Amniotic epithelial cell (primary cell): Measurements from ENCODE around the gene PRKAB1.
"Not testable (repeated sequence)": the region's sequence is repeated elsewhere in the genome, so short reads cannot be mapped to it uniquely, and the experiment has no call there.

Source experiments
- DNase-seq: peaks from one replicate; pipeline ENCODE4 v3.0.0-alpha.2; 2010; ENCODE audit warnings: low read depth

The PRKAB1 gene

GRCh38 chr12:119684711-119685369 lies 16.9 kb downstream of the PRKAB1 start:
- no peak for DNase-seq

GRCh38 chr12:119685375-119685774 lies 17.4 kb downstream of the PRKAB1 start:
- no peak for DNase-seq

GRCh38 chr12:119686355-119686754 lies 18.4 kb downstream of the PRKAB1 start:
- no peak for DNase-seq

GRCh38 chr12:119686776-119687175 lies 18.8 kb downstream of the PRKAB1 start:
- no peak for DNase-seq

GRCh38 chr12:119687406-119687805 lies 19.5 kb downstream of the PRKAB1 start:
- no peak for DNase-seq

- no peak for DNase-seq
Measured at GRCh38 chr12:119687879-119688278, 19.9 kb downstream of the PRKAB1 start.

- no peak for DNase-seq
Measured at GRCh38 chr12:119689935-119690500, 22.1 kb downstream of the PRKAB1 start.

- DNase-seq = no peak
Measured at GRCh38 chr12:119691202-119691810, 23.4 kb downstream of the PRKAB1 start.

- DNase-seq = no peak
Measured at GRCh38 chr12:119692410-119692809, 24.5 kb downstream of the PRKAB1 start.

- DNase-seq = peak; percentile 100
Measured at GRCh38 chr12:119692997-119693396, 25.1 kb downstream of the PRKAB1 start.

GRCh38 chr12:119693511-119693910 lies 25.6 kb downstream of the PRKAB1 start:
- DNase-seq = peak; percentile 70

GRCh38 chr12:119694111-119694510 lies 26.2 kb downstream of the PRKAB1 start:
- DNase-seq = peak; percentile 68

GRCh38 chr12:119695034-119695433 lies 27.1 kb downstream of the PRKAB1 start:
- DNase-seq = peak; percentile 53

GRCh38 chr12:119696943-119697342 lies 29.0 kb downstream of the PRKAB1 start:
- DNase-seq = no peak

- DNase-seq = no peak
Measured at GRCh38 chr12:119699199-119699760, 31.3 kb downstream of the PRKAB1 start.

GRCh38 chr12:119700078-119700477 lies 32.1 kb downstream of the PRKAB1 start:
- no peak for DNase-seq

- peak; percentile 29 for DNase-seq
Measured at GRCh38 chr12:119704065-119704747, 36.3 kb downstream of the PRKAB1 start.

- DNase-seq = no peak
Measured at GRCh38 chr12:119705182-119705581, 37.2 kb downstream of the PRKAB1 start.

GRCh38 chr12:119706427-119706826 lies 38.5 kb downstream of the PRKAB1 start:
- DNase-seq = not testable (repeated sequence)

- DNase-seq = no peak
Measured at GRCh38 chr12:119710374-119710964, 42.5 kb downstream of the PRKAB1 start.

GRCh38 chr12:119710965-119711551 lies 43.1 kb downstream of the PRKAB1 start:
- no peak for DNase-seq

GRCh38 chr12:119711693-119712092 lies 43.8 kb downstream of the PRKAB1 start:
- no peak for DNase-seq
